Breast epithelium (tissue), 3 donors: ENCODE data around the gene OLFML2A.

Experiments
- POLR2A ChIP-seq: fragments of 450-650 bp; IDR thresholded peaks from one replicate; pipeline ENCODE4 v1.6.1; 2016; ENCODE audit warnings: antibody characterized with exemption, mild to moderate bottlenecking, moderate library complexity
- POLR2AphosphoS5 ChIP-seq, 3 donors: sonication (generic); formaldehyde crosslinking; IDR thresholded peaks; one replicate each; pipeline ENCODE4 v1.6.1; 2017; ENCODE audit warnings: antibody characterized with exemption in 3 of 3
- TF ChIP-seq, protein P1 (sequence below), 3 donors: fragments of 450-650 bp; IDR thresholded peaks; one replicate each; pipeline ENCODE4 v1.5.1; 2016 to 2017; ENCODE audit warnings: antibody characterized with exemption in 3 of 3, mild to moderate bottlenecking in 3 of 3, moderate library complexity in 3 of 3

DNA sequence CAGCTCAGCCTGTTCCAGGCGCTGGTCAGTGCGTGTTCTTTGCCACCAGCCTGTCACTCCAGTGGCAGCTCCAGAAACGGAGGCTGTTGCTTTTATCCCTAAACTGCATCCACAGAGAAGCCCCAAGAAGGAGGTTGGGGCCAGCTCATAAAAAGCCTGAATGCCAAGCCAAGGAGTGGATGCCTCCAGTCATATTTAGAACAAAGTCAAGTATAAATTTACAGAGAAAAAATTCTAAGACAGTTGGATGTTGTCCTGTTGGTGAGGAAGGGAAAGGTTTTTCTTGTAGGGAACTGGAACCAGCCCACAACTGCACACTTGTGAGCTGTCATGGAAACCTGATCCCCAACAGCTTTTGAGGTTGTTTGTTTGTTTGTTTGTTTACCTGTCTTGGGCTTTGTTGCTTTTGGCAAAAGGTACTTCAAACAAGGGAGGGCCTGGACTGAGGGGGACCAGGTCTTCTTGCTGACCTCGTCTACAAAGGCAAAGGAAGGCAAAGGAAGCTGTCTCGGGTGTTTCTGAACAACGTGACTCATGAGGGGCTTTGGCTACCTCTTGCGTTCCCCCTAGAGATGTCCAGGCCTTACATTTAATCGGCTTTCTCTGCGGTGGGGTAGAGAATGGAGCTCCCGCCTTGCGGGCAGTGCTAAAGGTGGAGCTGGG is 36.7 kb downstream of the OLFML2A start:
- TF ChIP-seq, protein P1, sequence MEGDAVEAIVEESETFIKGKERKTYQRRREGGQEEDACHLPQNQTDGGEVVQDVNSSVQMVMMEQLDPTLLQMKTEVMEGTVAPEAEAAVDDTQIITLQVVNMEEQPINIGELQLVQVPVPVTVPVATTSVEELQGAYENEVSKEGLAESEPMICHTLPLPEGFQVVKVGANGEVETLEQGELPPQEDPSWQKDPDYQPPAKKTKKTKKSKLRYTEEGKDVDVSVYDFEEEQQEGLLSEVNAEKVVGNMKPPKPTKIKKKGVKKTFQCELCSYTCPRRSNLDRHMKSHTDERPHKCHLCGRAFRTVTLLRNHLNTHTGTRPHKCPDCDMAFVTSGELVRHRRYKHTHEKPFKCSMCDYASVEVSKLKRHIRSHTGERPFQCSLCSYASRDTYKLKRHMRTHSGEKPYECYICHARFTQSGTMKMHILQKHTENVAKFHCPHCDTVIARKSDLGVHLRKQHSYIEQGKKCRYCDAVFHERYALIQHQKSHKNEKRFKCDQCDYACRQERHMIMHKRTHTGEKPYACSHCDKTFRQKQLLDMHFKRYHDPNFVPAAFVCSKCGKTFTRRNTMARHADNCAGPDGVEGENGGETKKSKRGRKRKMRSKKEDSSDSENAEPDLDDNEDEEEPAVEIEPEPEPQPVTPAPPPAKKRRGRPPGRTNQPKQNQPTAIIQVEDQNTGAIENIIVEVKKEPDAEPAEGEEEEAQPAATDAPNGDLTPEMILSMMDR (IDR thresholded peaks at IDR 0.05): peak in 1 of 3 donors; percentile 9
- TF ChIP-seq POLR2A: no peak
- no peak for TF ChIP-seq POLR2AphosphoS5 (IDR thresholded peaks at IDR 0.05)
